AG04450 (cell line): ENCODE data around the gene LMNTD2. TPM values are rescaled to one million over a fixed set of nuclear protein-coding genes. Genes with fewer than 3 reads are reported as not detected.

Experiments used
- CTCF ChIA-PET: fragments of 300-600, 350-600 bp; formaldehyde crosslinking; extraction: SDS; loops from one replicate; lab custom pipeline; 2022; ENCODE audit warnings: antibody characterized with exemption, inconsistent platforms; lab: Charles Lee
- POLR2A ChIA-PET: fragments of 350-600 bp; formaldehyde crosslinking; extraction: SDS; loops from one replicate; lab custom pipeline; 2021; ENCODE audit warnings: antibody characterized with exemption, inconsistent platforms; lab: Yijun Ruan, JAX
- DNase-seq: peaks from one replicate; pipeline ENCODE4 v3.0.0-alpha.2; 2011; ENCODE audit warnings: low read depth, low spot score
- H3K27ac ChIP-seq: one replicate; pipeline ENCODE4 v1.5.1; 2012; ENCODE audit warnings: low read depth, low read length, control low read depth
- H3K27me3 ChIP-seq: one replicate; pipeline ENCODE4 v1.6.0; 2012; ENCODE audit warnings: low read length; ENCODE audit not compliant: control insufficient read depth, insufficient read depth
- H3K4me3 ChIP-seq: 2 replicates; pipeline ENCODE4 v1.5.1; 2011; ENCODE audit warnings: mild to moderate bottlenecking, low read depth, low read length, control low read depth
- H3K9me3 ChIP-seq: 2 replicates; pipeline ENCODE4 v1.5.1; 2012; ENCODE audit warnings: low read length; ENCODE audit not compliant: control insufficient read depth, insufficient read depth
- CTCF ChIP-seq: IDR thresholded peaks from 2 replicates; pipeline ENCODE4 v1.5.1; 2011; ENCODE audit warnings: low read depth, low read length, control low read depth, inconsistent platforms
- polyA plus RNA-seq: library from polyadenylated mRNA; depleted of rRNA; stranded (reverse); fragments of >200 nt; gene quantifications from 2 replicates; pipeline ENCODE4 v1.2.3, GENCODE V29; 2011

Gene LMNTD2
- polyA plus RNA-seq, 1 experiment = 0.32 TPM

- ChIA-PET POLR2A (interaction anchor here (1.1 kb wide), 2 partner anchors 8 to 12 kb away, joined by 3 read pairs; no protein-coding TSS in a partner anchor), CTCF (no interaction called here)
- no peaks in the 10 kb centered on the region; the same call in 1 of the 2 replicates for H3K9me3 ChIP-seq
- peak overlapping the region; percentile 70 for H3K4me3 ChIP-seq
- DNase-seq = no peak
- no peak overlapping the region for H3K27ac ChIP-seq
- H3K27me3 ChIP-seq = no peaks in the 10 kb centered on the region
- TF ChIP-seq CTCF = no peak
Observed at GRCh38 chr11:567629-568292, 7.2 kb upstream of the LMNTD2 start.

GRCh38 chr11:567011-567628 lies 6.6 kb upstream of the LMNTD2 start:
- H3K9me3 ChIP-seq = no peaks in the 10 kb centered on the region; the same call in 1 of the 2 replicates
- TF ChIP-seq CTCF = no peak
- H3K27ac ChIP-seq = no peak overlapping the region
- CTCF ChIA-PET = no interaction called here
- H3K27me3 ChIP-seq = no peaks in the 10 kb centered on the region
- POLR2A ChIA-PET = interaction anchor here (1.1 kb wide), 2 partner anchors 9 to 11 kb away, joined by 3 read pairs; no protein-coding TSS in a partner anchor
- peak overlapping the region; percentile 70 for H3K4me3 ChIP-seq
- no peak for DNase-seq

DNA sequence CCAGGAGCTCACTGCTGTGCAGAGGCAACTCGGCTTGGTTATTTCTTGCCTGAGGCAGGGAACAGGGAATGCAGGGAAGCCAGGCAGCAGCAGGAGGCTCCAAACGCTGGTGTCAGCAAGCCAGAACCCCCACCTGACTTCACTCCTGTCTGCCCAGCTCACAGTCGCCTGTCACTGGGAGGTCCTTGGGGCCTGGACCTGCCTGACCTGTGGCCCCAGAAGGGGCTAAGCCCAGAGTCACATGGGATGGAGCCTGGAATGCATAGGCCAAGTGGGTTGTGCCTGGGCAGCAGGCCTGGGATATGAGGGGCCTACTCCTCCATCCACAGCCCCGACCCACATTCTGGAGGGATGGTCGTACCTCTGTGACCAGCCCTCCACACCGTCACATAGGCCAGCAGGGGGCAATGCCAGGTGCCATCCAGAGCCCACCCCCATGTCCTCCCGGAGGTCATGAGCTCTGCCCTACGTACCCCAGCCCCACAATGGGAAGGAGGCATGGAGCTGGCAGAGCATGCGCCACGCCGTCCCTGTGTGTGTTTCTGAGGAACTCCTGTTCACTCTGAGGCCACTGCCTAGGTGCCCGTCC lies 5.5 kb upstream of the LMNTD2 start:
- POLR2A ChIA-PET = no interaction called here
- CTCF ChIA-PET = interaction anchor here (0.6 kb wide), 1 partner anchor 1003 kb away, joined by 3 read pairs; no protein-coding TSS in a partner anchor
- DNase-seq = no peak

GRCh38 chr11:563812-564578 lies 3.5 kb upstream of the LMNTD2 start:
- POLR2A ChIA-PET = no interaction called here
- peaks cover 5% of the 10 kb centered on the region for H3K27me3 ChIP-seq
- H3K4me3 ChIP-seq = no peak overlapping the region
- no peak overlapping the region for H3K27ac ChIP-seq
- H3K9me3 ChIP-seq = no peaks in the 10 kb centered on the region; the same call in 1 of the 2 replicates
- no peak for DNase-seq
- TF ChIP-seq CTCF = no peak
- CTCF ChIA-PET = no interaction called here

More for the DNA sequence above, 5.5 kb upstream of the LMNTD2 start:
- Histone ChIP-seq H3K4me3 (no peak overlapping the region), H3K27ac (no peak overlapping the region), H3K27me3 (no peaks in the 10 kb centered on the region), H3K9me3 (no peaks in the 10 kb centered on the region; the same call in 1 of the 2 replicates)
- TF ChIP-seq CTCF = no peak
